ENCODE data around the gene CFAP221.
A peak's percentile ranks its signal among the peaks of the same experiment; 100 is the strongest.
"Not testable (repeated sequence)": the region's sequence is repeated elsewhere in the genome, so short reads cannot be mapped to it uniquely, and the experiment has no call there.

CFAP221 gene

DNA sequence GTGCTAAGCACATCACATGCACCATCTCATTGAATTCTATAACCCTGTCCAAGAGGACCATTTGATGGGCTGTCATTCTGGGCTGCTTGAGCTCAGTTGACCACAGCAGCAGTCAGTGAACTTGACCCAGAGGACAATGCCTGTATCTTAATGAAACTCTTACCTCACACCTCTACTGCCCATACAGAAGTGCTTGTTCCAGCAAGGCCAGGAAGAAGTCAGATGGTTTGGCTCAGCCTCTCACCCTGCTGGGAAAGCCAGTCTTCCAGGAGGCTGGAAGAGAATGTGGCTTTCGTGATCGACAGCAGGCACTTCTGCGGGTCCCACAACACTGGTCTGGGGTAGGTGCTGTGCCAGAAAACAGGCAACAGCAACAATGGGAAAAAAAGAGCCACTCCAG, 47.3 kb downstream of the CFAP221 start:
- DNase-seq: no peak

DNA sequence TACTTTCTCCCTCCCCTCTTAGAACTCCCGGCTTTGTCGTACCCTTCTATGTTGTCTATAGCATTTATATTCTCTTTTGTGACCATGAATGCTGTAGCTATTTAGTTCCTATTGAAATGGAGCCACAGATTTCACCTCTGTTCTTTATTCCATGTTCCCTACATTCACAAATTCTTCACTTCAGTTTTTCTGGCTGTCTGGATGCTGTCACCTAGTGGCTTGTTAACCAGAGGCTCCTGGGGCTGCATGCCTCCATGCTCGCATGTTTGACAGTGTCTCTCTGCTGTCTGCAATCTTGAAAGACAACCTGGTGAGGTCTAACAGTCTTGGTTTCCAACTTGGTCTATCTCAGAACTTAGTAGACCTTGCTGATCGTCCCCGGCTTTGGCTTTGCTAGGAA, 48.2 kb downstream of the CFAP221 start:
- DNase-seq: no peak

DNA sequence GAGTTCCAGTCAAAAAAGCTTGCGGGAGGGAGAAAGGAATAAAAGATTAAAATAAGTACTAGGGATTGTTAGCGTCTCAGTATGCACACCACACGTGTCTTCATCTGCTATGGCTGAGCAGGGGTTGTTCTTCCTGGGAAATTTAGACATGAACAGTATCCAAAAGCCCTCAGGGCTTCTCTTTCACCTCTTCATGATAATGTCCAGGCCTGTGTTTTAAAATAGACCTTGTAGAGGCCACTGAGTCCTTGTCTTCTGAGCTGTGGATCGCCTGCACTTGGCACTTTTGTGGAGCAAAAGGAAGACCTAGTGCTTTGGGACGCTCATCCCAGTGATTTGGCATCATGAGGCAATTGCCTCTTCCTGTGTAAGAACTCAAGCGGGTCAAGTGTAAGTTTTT, 52.4 kb downstream of the CFAP221 start:
- no peak for DNase-seq

DNA sequence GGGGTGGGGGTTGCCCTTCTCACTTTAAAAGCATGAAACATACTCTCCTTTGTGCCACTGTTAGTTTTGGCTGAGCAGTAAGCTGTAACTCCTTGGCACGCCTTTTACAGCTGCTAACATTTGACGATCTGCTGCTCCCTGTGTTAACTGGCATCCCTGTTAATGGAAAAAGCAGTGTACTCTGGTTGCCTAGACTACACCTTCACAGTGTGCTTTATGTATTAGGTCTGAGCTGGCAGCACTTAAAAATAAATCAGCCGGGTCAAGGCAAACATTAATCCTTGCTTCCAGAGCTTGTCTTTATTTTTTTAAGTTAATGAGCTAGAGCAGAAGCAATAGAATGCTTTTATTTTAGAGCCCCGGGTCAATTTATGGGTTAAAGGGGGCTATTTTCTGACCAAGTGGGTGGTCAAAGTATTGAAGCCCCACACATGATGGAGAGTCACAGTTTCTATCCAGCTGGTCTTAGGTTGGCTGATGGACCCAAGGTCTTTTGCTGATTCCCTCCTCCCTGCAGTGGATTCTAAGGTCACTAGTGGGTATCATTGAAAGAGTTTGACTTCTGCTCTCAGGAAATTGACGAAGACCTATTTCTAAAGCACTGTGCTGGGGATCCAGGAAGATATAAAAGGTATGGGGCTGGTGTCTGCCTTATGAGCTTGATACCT, 54.5 kb downstream of the CFAP221 start:
- no peak for DNase-seq

DNA sequence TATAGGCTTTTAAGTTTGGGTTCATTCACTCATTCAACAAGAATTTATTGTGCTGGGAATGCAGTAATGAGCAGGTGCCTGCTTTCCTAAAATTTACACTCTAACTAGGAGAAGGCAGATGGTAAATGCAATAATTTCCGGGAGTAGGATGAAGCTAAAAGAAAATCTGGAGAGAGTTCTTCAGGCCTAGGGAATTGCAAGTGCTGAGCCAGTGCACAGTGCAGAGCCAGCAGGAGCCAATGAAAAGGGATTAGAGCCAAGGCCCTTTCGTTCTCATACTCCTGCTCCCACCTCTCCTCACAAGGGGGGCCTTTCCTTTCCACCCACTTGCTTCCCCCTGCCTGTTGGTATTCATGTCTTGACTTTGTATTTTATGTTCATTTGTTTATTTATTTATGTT, 55.1 kb downstream of the CFAP221 start:
- DNase-seq: no peak

DNA sequence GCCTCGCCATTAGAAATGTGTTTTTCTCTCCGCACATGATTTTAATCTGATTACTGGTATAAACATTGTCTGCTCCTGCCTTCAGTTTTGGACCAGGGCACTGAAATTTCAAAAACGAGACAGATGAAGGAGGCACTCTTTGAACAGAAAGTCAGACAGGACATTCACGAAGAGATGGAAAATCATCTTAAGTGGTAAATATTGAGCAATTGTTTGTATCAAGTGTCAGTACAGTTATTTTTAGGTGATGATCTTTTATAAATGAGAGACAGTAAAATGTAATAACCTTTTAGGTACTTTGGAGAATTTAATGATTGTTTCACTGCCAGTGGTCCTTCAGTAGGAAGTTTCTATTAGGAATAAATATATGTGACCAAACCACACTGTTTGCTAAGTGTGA, 60.8 kb downstream of the CFAP221 start:
- DNase-seq: no peak

DNA sequence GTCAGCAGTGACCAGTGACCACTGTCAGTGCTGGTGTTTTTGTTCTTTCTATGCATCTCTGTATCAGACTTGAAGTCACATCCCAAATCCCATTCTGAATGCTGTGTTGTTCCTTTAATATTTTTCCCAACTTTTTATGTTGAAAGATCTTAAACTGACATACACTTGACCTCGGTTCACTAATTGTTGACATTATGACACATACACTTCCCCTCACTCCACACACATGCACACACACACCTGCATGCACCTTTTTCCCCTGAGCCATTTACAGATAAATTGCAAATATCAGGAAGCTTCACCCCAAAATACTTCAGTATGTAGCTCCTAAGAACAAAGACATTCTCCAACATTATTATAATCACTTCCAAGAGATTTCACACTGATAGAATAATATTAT, 62.4 kb downstream of the CFAP221 start:
- no peak for DNase-seq

DNA sequence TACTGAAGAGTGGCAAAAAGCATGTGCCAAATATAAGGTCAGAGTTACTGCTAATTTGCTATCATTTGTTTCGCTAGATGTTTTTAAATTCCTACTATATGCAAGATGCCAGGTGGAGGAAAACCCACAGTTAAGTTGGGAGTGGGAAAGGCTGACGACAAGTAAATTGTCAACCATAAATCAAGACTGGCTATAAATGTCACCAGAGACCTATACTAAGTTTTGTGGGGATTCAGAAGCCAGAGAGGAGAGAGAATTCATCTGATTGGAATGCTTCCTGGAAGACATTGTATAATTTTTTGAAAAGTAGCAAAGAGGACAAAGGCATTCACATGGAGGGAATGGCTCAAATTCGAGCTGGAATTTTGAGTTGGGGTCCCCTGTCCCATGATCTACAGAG, 64.3 kb downstream of the CFAP221 start:
- no peak for DNase-seq

DNA sequence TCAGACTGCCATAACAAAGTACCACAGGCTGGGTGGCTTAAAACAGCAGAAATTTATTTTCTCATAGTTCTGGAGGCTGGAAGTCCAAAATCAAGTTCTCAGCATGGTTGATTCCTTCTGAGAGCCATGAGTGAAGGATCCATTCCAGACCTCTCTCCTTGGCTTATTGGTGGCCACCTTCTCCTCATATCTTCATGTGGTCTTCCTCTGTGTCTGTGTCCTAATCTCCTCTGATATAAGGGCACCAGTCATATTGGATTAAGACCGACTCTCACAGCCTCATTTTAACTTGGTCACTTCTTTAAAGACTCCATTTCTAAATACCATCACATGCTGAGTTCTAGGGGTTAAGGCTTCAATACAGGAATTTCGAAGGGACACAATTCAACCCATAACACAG, 65.1 kb downstream of the CFAP221 start:
- no peak for DNase-seq

DNA sequence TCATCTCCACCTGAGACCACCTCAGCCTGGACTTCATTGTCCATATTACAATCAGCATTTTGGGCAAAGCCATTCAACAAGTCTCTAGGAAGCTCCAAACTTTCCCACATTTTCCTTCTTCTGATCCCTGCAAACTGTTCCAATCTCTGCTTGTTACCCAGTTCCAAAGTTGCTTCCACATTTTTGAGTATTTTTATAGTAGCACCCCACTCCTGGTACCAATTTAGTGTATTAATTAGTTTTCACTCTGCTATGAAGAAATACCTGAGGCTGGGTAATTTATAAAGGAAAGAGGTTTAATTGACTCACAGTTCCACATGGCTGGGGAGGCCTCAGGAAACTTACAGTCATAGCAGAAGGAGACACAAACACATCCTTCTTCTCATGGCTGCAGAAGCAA, 69.9 kb downstream of the CFAP221 start:
- DNase-seq: not testable (repeated sequence)

DNA sequence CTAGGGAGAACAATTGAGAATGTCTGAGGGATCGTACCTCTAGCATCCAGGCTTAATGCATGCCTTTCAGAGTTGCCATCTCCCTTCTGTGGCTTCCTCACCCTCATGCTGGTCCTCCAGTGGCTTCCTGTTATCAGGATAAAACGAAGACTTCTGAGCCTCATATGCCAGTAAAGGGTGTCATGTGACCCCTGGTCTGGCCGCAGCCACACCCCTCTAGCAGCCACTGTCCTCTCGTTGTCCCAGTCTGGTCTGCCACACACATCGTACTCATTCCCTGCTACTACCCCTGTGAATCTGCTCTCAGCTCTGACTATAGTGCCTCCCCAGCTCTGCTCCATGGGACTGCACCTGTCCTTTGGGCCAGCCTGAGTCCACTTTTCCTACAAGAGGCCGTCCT, 72.2 kb downstream of the CFAP221 start:
- DNase-seq: no peak

DNA sequence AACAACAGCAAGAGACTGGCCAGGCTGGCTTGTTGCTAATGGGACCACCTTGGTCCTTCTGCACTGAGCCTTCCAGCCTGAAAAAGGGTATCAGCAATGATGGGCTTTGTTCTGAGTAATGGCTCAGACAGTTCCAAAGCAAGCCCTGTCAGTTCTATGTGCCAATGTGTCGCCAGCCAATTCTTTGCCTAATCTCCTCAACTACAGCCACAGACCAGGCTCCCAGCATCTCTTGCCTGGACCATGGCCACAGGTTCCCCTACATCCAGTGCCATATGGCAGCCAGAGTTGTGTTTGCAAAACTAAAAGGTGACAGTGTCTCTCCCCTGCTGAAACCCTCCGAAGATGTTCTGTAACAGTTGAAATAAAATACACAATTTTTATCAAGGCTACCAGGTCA, 73.2 kb downstream of the CFAP221 start:
- DNase-seq: no peak

DNA sequence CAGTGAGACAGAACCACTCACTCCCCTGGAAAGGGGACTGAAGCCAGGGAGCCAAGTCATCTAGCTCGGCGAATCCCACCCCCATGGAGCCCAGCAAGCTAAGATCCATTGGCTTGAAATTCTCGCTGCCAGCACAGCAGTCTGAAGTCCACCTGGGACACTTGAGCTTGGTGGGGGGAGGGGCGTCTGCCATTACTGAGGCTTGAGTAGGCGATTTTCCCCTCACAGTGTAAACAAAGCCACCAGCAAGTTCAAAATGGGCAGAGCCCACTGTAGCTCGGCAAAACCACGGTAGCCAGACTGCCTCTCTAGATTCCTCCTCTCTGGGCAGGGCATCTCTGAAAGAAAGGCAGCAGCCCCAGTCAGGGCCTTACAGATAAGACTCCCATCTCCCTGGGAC, 74.5 kb downstream of the CFAP221 start:
- not testable (repeated sequence) for DNase-seq

DNA sequence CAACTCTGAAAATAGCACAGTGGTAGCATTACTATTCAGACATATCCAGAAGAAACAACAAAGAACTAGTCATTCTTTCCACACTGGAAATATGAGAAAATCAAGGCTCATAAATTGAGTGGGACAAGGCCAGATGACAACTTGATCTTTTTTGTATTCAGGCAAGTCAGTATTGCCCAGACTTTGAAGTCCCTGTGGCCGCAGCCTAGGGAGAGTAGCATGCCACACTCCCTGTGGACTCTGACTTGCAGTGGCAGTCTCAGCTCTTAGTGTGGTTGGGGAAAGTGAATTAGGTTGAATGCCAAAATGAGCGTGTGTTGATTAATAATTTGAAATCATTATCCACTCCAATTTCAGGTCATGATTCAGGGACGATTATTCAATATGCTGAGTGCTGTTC, 81.0 kb downstream of the CFAP221 start:
- no peak for DNase-seq

DNA sequence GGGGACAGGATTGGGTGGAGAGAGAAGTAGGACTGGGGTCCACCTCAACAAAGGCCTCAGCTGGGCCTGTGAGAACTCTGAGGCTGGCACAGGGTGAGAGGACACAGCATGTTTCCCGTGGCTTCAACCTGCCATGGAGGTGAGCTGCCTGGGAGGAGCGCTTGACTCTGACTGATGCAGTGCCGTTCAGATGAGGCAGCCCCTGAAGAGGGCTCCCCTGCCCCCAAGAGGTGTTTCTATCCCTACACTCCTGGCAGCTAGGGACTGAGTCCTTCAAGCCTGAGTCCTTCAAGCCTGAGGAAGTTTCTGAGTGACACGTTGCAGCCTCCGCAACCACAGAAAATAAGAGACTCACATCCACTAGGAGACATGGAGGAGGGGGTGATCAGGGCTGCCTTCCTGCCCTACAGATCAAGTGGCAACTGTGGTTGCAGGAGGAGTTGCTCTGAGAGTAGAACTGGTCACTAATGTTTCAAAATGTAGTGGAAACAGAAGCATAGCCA, 85.1 kb downstream of the CFAP221 start:
- DNase-seq: no peak

DNA sequence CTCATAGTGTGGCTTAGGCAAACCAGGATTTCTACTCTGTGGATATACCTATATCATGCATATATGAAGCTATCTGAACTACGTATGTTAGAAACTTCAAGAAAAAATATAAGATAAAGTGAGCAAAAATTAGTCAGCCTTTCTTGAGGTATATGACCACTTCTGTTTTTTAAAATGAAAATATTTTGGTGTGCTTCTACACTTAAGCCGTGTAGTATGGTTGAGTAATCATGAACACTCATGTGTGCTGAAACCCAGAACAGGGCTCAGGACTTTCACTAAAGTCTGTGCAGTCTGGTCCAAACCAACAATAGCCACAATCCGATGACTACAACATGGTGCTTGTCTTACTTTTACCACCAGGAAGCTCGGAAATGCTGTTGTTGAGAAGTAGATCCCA, 85.9 kb downstream of the CFAP221 start:
- no peak for DNase-seq

DNA sequence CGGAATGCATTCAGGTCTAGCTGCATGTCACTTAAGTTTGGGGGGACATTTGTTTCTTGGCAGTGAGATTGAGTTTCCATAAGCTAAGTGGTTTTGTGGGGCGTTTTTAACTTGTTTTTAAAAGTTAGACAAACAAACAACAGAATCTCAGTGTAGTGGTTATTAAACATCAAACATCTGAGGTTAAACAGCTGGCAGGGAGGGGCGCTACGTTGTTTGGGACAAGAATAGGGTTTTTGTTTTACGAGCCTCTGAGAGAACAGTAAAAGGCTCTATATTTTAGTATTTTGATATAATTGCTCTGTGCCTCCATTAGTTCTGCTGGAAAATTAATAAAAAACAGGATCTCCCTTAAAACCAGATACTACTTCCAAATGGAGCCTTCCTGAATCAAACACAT, 93.1 kb downstream of the CFAP221 start:
- no peak for DNase-seq

DNA sequence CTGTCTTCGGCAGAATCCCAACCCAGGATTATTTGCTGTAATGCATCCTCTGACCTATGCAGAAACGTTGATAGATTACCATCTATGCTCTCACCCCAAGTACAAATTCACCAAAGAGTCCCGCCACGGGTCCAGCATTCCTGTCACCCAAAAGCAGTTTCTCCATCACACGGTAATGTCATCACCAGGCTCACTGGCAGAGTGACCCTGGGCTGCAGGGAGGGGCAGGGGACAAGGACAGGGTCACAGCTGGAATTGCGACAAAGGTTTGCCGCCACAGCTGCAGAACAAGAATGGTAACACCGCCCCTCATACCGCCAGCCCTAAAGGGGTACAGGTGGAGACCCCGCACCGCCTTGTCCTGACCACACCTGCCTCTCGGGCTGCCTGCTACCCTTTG, 94.0 kb downstream of the CFAP221 start:
- no peak for DNase-seq

DNA sequence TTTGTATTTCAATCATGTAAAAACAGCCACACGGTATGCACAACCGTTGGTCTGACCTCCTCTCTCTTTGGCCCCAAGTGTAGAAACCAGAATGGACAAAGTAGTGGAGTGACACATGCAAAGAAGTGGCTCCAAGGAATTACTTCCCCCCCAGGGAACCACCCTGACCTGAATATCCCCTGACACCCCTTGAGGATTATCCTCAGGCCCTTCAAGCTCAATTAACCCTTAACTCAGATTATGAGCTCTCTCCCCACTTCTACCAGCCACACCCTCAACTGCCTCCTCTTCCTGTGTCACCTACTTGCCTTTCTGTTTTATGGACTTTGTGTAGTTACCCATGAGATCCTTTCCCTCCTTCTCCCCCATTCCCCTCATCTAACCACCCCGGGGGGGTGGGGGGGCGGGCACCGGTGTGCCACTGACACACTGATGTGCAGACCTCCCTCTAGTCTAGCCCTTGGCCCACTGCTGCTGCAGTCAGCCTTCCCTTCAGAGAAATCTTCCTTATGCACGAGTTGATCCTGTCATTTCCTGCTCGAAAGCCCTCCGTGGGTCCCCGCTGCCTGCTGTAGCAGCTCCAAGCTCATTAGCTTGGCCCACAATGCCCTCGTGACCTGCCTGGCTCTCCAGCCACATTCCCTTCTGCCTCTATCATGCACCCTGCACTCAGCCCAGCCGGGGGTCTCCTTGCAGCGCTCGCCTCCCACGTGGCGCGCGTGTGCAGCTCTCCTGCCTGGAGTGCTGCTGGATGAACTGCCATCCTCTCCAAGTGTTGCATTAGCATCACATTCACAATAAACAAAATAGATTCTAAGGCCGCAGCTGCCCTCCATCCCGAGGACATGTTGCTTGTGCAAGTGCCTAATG, 94.7 kb downstream of the CFAP221 start:
- DNase-seq: no peak

DNA sequence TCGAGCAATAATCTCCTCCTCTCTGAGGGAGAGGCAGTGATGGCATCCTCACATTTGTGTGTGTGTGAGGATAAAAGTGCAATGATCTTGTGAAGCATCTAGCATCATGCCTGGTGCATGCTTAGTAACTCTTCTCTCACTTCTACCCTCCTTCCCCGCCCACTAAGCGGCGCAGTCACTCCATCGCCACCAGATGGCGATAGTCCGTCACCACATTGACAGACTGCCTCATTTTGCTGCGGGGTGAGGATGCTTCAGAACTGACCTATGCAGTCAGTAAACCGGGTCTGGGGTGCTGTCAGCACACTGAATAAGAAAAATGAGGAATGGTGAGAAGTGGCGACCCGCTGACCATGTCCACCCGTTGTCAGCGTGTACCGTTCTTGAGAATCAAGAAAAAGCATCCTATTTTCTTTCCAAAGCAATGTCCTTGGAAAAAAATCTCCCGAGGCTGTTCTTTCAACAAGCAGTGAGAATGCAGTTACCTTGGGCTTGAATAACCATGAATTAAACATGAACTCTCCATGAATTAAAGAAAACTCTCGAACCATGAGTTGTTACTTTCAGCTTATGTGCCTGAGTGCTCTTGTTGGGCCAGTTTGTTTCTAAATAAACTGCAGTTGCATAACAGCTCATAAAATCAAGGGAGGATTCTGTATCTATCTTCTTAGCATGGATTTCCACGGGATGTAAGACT, 97.5 kb downstream of the CFAP221 start:
- peak; percentile 87 for DNase-seq

DNA sequence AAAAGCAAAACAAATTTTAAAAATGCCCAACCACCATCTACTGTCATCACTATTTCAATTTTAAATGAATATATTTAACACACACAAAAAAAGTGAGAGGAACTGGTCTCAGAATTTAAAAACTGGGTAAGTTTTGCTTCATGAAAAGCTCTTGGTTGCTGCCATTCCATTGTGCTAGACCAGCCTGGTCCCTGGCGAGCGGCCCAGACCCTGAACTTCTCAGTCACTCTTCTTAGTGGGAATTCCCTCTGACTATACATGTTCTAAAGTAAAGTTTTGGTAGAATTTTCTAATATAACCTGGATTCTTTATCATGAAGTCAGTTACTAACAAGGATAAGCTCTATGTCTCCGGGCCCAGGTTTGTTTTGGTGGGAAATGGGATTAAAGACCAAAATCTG, 99.9 kb downstream of the CFAP221 start:
- no peak for DNase-seq

DNA sequence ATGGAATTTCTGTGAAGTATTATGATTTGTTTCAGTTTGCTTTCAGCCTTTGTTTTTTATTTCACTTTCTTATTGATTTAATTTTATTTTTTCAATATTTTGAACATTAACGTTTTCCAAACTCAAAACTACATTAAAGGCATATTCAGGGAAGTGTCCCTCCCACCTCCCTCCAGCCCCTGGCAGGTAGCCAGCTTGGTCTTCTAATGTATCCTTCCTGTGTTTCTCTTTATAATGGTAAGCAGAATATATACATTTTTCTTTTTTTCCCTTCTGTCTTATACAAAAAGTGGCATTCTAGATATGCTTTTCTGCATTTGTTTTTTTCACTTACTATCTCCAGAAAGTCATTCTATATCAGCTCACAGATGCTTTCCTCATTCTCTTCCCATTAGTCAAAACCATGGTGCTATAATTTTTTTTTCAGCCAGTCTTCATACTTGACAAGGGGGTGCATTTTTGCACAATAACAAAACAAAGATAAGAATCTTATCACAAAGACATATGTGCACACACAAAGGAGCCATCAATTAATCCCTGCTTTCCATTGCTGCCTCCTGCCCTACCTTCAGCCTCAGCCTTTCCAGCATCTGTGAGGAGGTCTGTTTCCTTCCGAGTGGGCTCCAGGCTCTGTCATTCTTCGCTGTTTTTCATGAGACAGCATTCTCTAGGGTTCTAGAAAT, 101.1 kb downstream of the CFAP221 start:
- DNase-seq: no peak

DNA sequence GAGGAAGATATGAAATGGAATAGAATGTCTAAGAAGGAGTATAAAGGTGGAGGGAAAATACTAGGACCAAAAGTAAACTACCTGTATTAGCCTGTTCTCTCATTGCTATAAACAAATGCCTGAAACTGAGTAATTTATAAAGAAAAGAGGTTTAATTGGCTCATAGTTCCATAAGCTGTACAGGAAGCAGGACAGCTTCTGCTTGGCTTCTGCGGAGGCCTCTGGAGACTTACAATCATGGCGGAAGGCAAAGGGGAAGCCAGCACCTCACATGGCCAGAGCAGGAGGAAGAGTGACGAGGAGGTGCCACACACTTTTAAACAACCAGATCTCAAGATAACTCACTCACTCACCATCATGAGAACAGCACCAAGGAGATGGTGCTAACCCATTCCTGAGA, 101.9 kb downstream of the CFAP221 start:
- no peak for DNase-seq
